ENCODE measurements around the gene SPATA24.

DNA sequence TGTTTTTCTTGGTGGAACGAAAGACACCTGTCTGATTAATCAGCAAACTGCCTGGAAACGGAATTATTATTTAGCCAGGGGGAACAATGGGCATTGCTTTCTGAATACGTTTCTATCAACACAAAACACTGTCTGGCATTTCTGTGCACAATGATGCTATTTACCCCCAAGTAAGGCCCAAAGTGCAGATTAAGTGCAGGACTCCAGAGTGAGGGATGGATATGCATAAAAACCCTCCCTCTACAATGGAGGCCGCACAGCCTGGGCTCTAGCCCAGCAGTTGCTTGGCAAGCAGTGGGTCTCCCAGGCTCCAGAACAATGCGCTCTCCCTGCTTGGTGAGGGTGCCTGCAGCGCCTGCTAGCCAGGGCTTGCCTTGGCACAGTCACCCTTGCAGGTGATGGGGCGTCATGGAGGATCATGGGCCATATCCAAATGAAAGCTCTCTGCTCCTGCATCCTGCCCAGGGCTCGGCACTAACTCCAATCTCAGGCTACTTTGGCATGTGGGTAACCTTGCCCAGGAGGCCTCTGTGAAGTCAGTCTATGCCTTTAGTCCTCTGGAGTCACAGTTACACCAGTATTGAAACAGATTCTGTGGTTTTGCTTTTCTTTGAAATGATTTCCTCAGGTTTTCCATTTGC is 11.5 kb upstream of the SPATA24 start:
- TF ChIP-seq, protein P1, sequence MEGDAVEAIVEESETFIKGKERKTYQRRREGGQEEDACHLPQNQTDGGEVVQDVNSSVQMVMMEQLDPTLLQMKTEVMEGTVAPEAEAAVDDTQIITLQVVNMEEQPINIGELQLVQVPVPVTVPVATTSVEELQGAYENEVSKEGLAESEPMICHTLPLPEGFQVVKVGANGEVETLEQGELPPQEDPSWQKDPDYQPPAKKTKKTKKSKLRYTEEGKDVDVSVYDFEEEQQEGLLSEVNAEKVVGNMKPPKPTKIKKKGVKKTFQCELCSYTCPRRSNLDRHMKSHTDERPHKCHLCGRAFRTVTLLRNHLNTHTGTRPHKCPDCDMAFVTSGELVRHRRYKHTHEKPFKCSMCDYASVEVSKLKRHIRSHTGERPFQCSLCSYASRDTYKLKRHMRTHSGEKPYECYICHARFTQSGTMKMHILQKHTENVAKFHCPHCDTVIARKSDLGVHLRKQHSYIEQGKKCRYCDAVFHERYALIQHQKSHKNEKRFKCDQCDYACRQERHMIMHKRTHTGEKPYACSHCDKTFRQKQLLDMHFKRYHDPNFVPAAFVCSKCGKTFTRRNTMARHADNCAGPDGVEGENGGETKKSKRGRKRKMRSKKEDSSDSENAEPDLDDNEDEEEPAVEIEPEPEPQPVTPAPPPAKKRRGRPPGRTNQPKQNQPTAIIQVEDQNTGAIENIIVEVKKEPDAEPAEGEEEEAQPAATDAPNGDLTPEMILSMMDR (IDR thresholded peaks at IDR 0.05) = no peak
- peak in 1 of 3 donors; percentile 12 for TF ChIP-seq POLR2A (IDR thresholded peaks at IDR 0.05)

All from body of pancreas (tissue), 4 donors.